NCI-H526 (cell line): ENCODE results near the gene LZIC.

Experiments used
- DNase-seq, 2 experiments: peaks; one replicate each; lab custom pipeline; 2025; lab: John Stamatoyannopoulos, UW

The LZIC gene

GRCh38 chr1:9886092-9886742, 57.0 kb downstream of the LZIC start:
- DNase-seq, result no peak

DNA sequence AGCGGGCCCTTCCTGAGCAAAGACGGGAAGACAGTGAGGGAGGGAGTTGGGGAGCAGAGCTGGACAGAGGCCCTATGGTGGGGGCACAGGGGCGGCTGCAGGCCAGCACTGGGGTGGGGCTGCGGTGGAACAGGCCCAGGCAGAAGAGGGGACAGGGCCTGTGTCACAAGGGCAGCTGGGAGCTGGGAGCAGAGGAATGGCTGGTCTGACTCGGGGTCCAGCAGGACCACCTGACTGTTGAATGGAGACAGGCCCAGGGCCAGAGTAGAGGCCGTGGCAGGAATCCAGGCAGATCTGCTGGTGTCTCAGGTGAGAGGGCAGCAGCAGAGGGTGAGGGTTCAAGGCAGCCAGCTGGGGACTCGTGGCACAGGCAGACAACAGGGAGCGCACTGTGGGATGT, 58.4 kb downstream of the LZIC start:
- no peak for DNase-seq

DNA sequence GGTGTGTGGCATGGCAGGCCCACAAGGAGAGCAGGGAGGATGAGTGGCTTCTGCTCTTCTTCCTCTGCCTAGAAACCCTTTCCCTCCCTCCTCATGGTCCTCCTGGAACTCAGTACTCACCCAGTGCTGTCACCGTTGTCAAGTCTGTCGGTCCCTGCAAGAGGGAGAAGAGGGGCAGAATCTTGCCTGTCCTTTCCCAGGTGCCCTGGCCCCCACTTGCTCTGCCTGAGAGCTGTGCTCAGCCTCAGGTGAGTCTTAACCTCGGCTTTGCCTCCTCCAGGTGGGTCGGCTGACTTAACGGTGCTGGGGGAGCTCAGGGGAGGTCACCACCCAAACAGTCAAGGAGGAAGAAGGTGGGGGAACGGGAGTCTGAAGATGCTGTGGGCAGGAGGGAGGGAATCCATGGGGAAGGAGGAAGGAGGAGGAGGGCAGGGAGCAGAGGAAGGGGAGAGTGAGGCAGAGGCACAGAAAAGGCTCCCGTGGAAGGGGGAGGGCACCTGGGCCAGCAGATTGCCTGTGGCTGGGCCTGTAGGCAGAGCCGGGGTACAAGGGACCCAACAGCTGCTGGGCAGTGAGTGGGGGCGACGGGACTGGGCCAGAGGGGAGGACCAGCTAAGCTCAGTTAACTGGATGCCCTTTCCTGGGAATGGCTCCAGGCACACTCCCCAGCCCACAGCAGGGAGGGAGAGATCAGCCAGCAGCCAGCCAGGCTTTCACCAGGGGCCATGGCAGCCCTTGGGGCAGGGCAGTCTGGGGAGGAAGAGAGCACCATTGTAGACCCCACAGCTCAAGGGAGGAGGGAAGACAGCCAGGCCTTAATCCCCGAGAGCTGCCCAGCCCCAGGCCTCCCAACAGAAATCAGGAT, 59.4 kb downstream of the LZIC start:
- DNase-seq, result no peak

DNA sequence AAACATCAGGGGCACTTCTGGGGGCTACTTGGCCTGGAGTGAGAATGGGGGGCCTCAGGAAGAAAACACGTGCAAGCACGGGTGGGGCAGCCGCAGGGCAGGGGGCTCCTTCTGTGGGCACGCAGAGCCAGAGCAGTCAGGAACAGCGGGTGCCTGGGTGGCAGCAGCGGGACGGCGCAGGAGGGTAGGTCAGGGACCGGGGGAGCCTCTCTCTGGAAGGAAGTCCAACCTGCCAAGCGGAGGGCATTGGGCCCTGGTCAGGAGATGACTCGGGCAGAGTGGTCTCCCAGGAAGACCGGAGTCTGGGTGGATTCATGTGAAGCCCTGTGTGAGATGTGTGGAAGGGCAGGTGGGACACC, 60.3 kb downstream of the LZIC start:
- DNase-seq, result no peak

GRCh38 chr1:9882296-9882944, 60.8 kb downstream of the LZIC start:
- DNase-seq, result no peak

DNA sequence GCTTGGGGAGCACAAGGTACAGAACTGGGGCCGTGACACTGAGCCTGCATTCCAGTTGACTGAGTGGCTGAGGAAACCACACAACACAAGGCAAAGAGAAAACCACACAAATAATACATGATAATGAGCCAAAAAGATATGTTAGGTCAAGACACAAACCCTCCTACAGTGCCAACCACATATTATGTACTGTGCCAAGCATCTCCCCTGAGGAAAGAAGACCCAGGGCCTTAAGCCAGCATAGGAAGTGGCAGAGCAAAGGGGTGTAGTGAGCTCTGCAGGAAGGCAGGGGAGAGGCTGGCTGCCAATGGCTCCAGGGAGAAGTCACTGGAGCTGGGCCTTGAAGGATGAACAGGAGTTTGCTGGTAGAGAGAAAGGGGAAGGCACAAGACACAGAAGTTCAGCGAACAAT, 61.3 kb downstream of the LZIC start:
- no peak for DNase-seq
